KMS-11 (cell line): ENCODE results near the gene FOXJ3.

Experiments
- H2AFZ ChIP-seq: fragments of 200-600 bp; sonication (generic); 2 replicates; pipeline ENCODE4 v1.6.1; 2016; ENCODE audit warnings: antibody characterized with exemption, mixed run types, low read depth
- H3K27ac ChIP-seq: fragments of 200-600 bp; sonication (generic); 2 replicates; pipeline ENCODE4 v1.6.1; 2016; ENCODE audit warnings: mild to moderate bottlenecking, mixed run types
- H3K27me3 ChIP-seq: fragments of 200-600 bp; sonication (generic); 2 replicates; pipeline ENCODE4 v1.6.1; 2017; ENCODE audit warnings: mild to moderate bottlenecking, low read depth, mixed run types, moderate library complexity; ENCODE audit not compliant: insufficient read depth
- H3K36me3 ChIP-seq: fragments of 200-600 bp; sonication (generic); 2 replicates; pipeline ENCODE4 v1.6.1; 2017; ENCODE audit warnings: mild to moderate bottlenecking, mixed run types; ENCODE audit not compliant: insufficient read depth
- H3K4me1 ChIP-seq: fragments of 200-600 bp; sonication (generic); 2 replicates; pipeline ENCODE4 v1.6.1; 2016; ENCODE audit warnings: mild to moderate bottlenecking, low read depth, mixed run types; ENCODE audit not compliant: poor library complexity, severe bottlenecking
- H3K4me2 ChIP-seq: fragments of 200-600 bp; sonication (generic); 2 replicates; pipeline ENCODE4 v1.7.0; 2016; ENCODE audit warnings: mild to moderate bottlenecking, mixed run types
- H3K4me3 ChIP-seq: fragments of 200-600 bp; sonication (generic); IDR thresholded peaks from 2 replicates; pipeline ENCODE4 v1.6.1; 2017; ENCODE audit warnings: low read depth, low read length, mixed read lengths; ENCODE audit not compliant: insufficient read depth
- H3K79me2 ChIP-seq: fragments of 200-600 bp; sonication (generic); 2 replicates; pipeline ENCODE4 v1.6.1; 2016; ENCODE audit warnings: low read depth, mixed run types; ENCODE audit not compliant: insufficient read depth
- H3K9ac ChIP-seq: fragments of 200-600 bp; sonication (generic); 2 replicates; pipeline ENCODE4 v1.6.1; 2016; ENCODE audit warnings: mild to moderate bottlenecking, mixed run types
- H4K20me1 ChIP-seq: fragments of 200-600 bp; sonication (generic); 2 replicates; pipeline ENCODE4 v1.6.1; 2016; ENCODE audit warnings: mild to moderate bottlenecking, mixed run types; ENCODE audit not compliant: insufficient read depth
- CTCF ChIP-seq: fragments of 200-600 bp; sonication (generic); conservative IDR thresholded peaks from 2 replicates; pipeline ENCODE4 v1.6.1; 2017; ENCODE audit warnings: low read depth, mild to moderate bottlenecking, antibody characterized with exemption, low read length, moderate library complexity, mixed read lengths

FOXJ3 gene

GRCh38 chr1:42313970-42314369, 21.1 kb downstream of the FOXJ3 start:
- H3K79me2 ChIP-seq, result peaks cover 92% of the 10 kb centered on the region
- H3K4me2 ChIP-seq, result no peak overlapping the region
- no peaks in the 10 kb centered on the region for H3K36me3 ChIP-seq
- no peak overlapping the region for H3K4me3 ChIP-seq
- H2AFZ ChIP-seq, result no peak overlapping the region
- TF ChIP-seq CTCF, result no peak
- peaks cover 4% of the 10 kb centered on the region for H3K4me1 ChIP-seq
- H3K9ac ChIP-seq, result no peak overlapping the region
- H4K20me1 ChIP-seq, result peaks cover 29% of the 10 kb centered on the region; the same call in 1 of the 2 replicates
- no peaks in the 10 kb centered on the region for H3K27me3 ChIP-seq
- H3K27ac ChIP-seq, result no peak overlapping the region

GRCh38 chr1:42312576-42313212, 22.3 kb downstream of the FOXJ3 start:
- no peak overlapping the region for H3K27ac ChIP-seq
- no peak overlapping the region for H3K9ac ChIP-seq
- H3K27me3 ChIP-seq, result no peaks in the 10 kb centered on the region
- H3K4me2 ChIP-seq, result no peak overlapping the region
- H2AFZ ChIP-seq, result no peak overlapping the region
- peaks cover 80% of the 10 kb centered on the region for H3K79me2 ChIP-seq
- no peaks in the 10 kb centered on the region for H3K36me3 ChIP-seq
- TF ChIP-seq CTCF, result no peak
- H3K4me1 ChIP-seq, result peaks cover 4% of the 10 kb centered on the region
- H4K20me1 ChIP-seq, result peaks cover 23% of the 10 kb centered on the region; the same call in 1 of the 2 replicates
- H3K4me3 ChIP-seq, result no peak overlapping the region

GRCh38 chr1:42311897-42312296, 23.1 kb downstream of the FOXJ3 start:
- H3K9ac ChIP-seq, result no peak overlapping the region
- TF ChIP-seq CTCF, result no peak

GRCh38 chr1:42311138-42311537, 23.9 kb downstream of the FOXJ3 start:
- Histone ChIP-seq H3K9ac (no peak overlapping the region), H4K20me1 (peaks cover 23% of the 10 kb centered on the region; the same call in 1 of the 2 replicates), H2AFZ (no peak overlapping the region), H3K27me3 (no peaks in the 10 kb centered on the region), H3K79me2 (peaks cover 66% of the 10 kb centered on the region), H3K36me3 (no peaks in the 10 kb centered on the region), H3K4me2 (no peak overlapping the region), H3K4me3 (no peak overlapping the region), H3K27ac (no peak overlapping the region), H3K4me1 (peaks cover 4% of the 10 kb centered on the region)
- no peak for TF ChIP-seq CTCF

More at GRCh38 chr1:42311897-42312296, 23.1 kb downstream of the FOXJ3 start:
- no peak overlapping the region for H3K4me3 ChIP-seq
- H3K79me2 ChIP-seq, result peaks cover 72% of the 10 kb centered on the region
- peaks cover 4% of the 10 kb centered on the region for H3K4me1 ChIP-seq
- H4K20me1 ChIP-seq, result peaks cover 23% of the 10 kb centered on the region; the same call in 1 of the 2 replicates
- H3K4me2 ChIP-seq, result no peak overlapping the region
- H2AFZ ChIP-seq, result no peak overlapping the region
- no peaks in the 10 kb centered on the region for H3K36me3 ChIP-seq
- no peaks in the 10 kb centered on the region for H3K27me3 ChIP-seq
- H3K27ac ChIP-seq, result no peak overlapping the region
